Liver (tissue), 9 donors: Measurements from ENCODE around the gene DHX30. TPM values are rescaled to one million over a fixed set of nuclear protein-coding genes. Genes with fewer than 3 reads are reported as not detected.

Source experiments
- DNase-seq: peaks from one replicate; pipeline ENCODE4 v3.0.0-alpha.2; 2017; ENCODE audit warnings: low spot score
- H3K27ac ChIP-seq, 2 donors: one replicate each; pipeline ENCODE4 v1.7.0; 2013; ENCODE audit warnings: inconsistent platforms in 2 of 2, low read length in 2 of 2, control low read depth in 1 of 2, low read depth in 1 of 2, mild to moderate bottlenecking in 1 of 2
- H3K27me3 ChIP-seq, 4 donors: one replicate each; pipeline versions ENCODE4 v1.6.1 to v1.7.0; 2013; ENCODE audit warnings: low read length in 3 of 4, inconsistent platforms in 1 of 4, mild to moderate bottlenecking in 1 of 4, moderate library complexity in 1 of 4; ENCODE audit not compliant: control insufficient read depth in 4 of 4, insufficient read depth in 4 of 4
- H3K36me3 ChIP-seq, 4 donors: one replicate each; pipeline versions ENCODE4 v1.6.1 to v1.7.0; 2013; ENCODE audit warnings: low read length in 3 of 4, mild to moderate bottlenecking in 3 of 4, low read depth in 1 of 4, moderate library complexity in 1 of 4; ENCODE audit not compliant: control insufficient read depth in 4 of 4, insufficient read depth in 3 of 4
- H3K4me1 ChIP-seq, 4 donors: one replicate each; pipeline versions ENCODE4 v1.6.1 to v1.7.0; 2013; ENCODE audit warnings: low read length in 3 of 4, mild to moderate bottlenecking in 3 of 4, moderate library complexity in 1 of 4; ENCODE audit not compliant: control insufficient read depth in 4 of 4, insufficient read depth in 4 of 4
- H3K4me3 ChIP-seq, 3 donors: one replicate each; pipeline versions ENCODE4 v1.6.1 to v1.7.0; 2013; ENCODE audit warnings: low read length in 3 of 3, control low read depth in 1 of 3, low read depth in 1 of 3, mild to moderate bottlenecking in 1 of 3
- H3K9ac ChIP-seq, 2 donors: one replicate each; pipeline ENCODE4 v1.7.0; 2013; ENCODE audit warnings: low read length in 2 of 2, mild to moderate bottlenecking in 2 of 2, moderate library complexity in 2 of 2, control low read depth in 1 of 2, low read depth in 1 of 2
- H3K9me3 ChIP-seq, 4 donors: one replicate each; pipeline versions ENCODE4 v1.6.1 to v1.7.0; 2013; ENCODE audit warnings: low read length in 3 of 4; ENCODE audit not compliant: control insufficient read depth in 4 of 4
- EGR1 ChIP-seq, 2 donors: IDR thresholded peaks; 2 replicates each; pipeline ENCODE4 v1.6.1; 2016 to 2018; ENCODE audit warnings: antibody characterized with exemption in 2 of 2, low read depth in 2 of 2
- FOXA1 ChIP-seq: IDR thresholded peaks from 2 replicates; pipeline ENCODE4 v1.6.1; 2016; ENCODE audit warnings: antibody characterized with exemption
- FOXA2 ChIP-seq: IDR thresholded peaks from 2 replicates; pipeline ENCODE4 v1.6.1; 2016; ENCODE audit warnings: antibody characterized with exemption
- GABPA ChIP-seq, 2 donors: IDR thresholded peaks in 1 of 2; conservative IDR thresholded peaks in 1 of 2; 2 replicates each; pipeline ENCODE4 v1.6.1; 2016; ENCODE audit warnings: antibody characterized with exemption in 2 of 2, mild to moderate bottlenecking in 1 of 2, moderate library complexity in 1 of 2
- HNF4A ChIP-seq, 2 donors: conservative IDR thresholded peaks; 2 replicates each; pipeline ENCODE4 v1.6.1; 2016; ENCODE audit warnings: antibody characterized with exemption in 2 of 2, mild to moderate bottlenecking in 2 of 2
- HNF4G ChIP-seq: IDR thresholded peaks from 2 replicates; pipeline ENCODE4 v1.6.1; 2016; ENCODE audit warnings: antibody characterized with exemption
- JUND ChIP-seq, 2 donors: IDR thresholded peaks; 2 replicates each; pipeline ENCODE4 v1.6.1; 2016; ENCODE audit warnings: antibody characterized with exemption in 2 of 2
- NR2F2 ChIP-seq: IDR thresholded peaks from 2 replicates; pipeline ENCODE4 v1.6.1; 2016; ENCODE audit warnings: antibody characterized with exemption
- RAD21 ChIP-seq, 2 donors: IDR thresholded peaks; 2 replicates each; pipeline ENCODE4 v1.6.1; 2016; ENCODE audit warnings: antibody characterized with exemption in 2 of 2, mild to moderate bottlenecking in 2 of 2
- RXRA ChIP-seq, 2 donors: IDR thresholded peaks; 2 replicates each; pipeline ENCODE4 v1.6.1; 2017 to 2018; ENCODE audit warnings: antibody characterized with exemption in 2 of 2, mild to moderate bottlenecking in 1 of 2
- SP1 ChIP-seq: IDR thresholded peaks from 2 replicates; pipeline ENCODE4 v1.6.1; 2018; ENCODE audit warnings: antibody characterized with exemption, mild to moderate bottlenecking
- TAF1 ChIP-seq: conservative IDR thresholded peaks from 2 replicates; pipeline ENCODE4 v1.6.1; 2016; ENCODE audit warnings: antibody characterized with exemption, mild to moderate bottlenecking
- YY1 ChIP-seq: IDR thresholded peaks from 2 replicates; pipeline ENCODE4 v1.6.1; 2016; ENCODE audit warnings: antibody characterized with exemption, mild to moderate bottlenecking
- WGBS: extraction: QIAGEN DNeasy Blood & Tissue Kit; methylation state at CpG from one replicate; pipeline ENCODE4 v1.1.7; 2013; 5-methylcytosine and 5-hydroxymethylcytosine counted together
- polyA plus RNA-seq, 2 donors: library from polyadenylated mRNA; stranded (reverse) in 1 of 2; unstranded in 1 of 2; fragments of 200-250 nt in 1 of 2; fragments of >200 nt in 1 of 2; fragmentation: Nextera tagmentation in 1 of 2; extraction: Ambion mirVana in 1 of 2; gene quantifications; one replicate each; pipeline versions ENCODE4 v1.2.1 to v1.2.3, GENCODE V29; 2013 to 2015
- total RNA-seq, 2 donors: library from RNA; depleted of rRNA; stranded (reverse); fragments of >200 nt; gene quantifications; one replicate each; pipeline ENCODE4 v1.2.3, GENCODE V29; 2014
- TF ChIP-seq, protein P1 (sequence below): IDR thresholded peaks from 2 replicates; pipeline ENCODE4 v1.6.1; 2016; ENCODE audit warnings: antibody characterized with exemption
- TF ChIP-seq, protein P2 (sequence below): fragments of 150-350 bp; IDR thresholded peaks from 2 replicates; pipeline ENCODE4 v1.5.1; 2017; ENCODE audit warnings: improper control_type of control experiment, low read depth, low read length; ENCODE audit not compliant: missing input control
- TF ChIP-seq, protein P3 (sequence below): IDR thresholded peaks from 2 replicates; pipeline ENCODE4 v1.6.1; 2016; ENCODE audit warnings: antibody characterized with exemption, mild to moderate bottlenecking
- TF ChIP-seq, protein P4 (sequence below): IDR thresholded peaks from 2 replicates; pipeline ENCODE4 v1.6.1; 2016; ENCODE audit warnings: antibody characterized with exemption
- TF ChIP-seq, protein P5 (sequence below): IDR thresholded peaks from 2 replicates; pipeline ENCODE4 v1.6.1; 2016; ENCODE audit warnings: antibody characterized with exemption
- donor health status: healthy.
- donor health status: healthy.
- donor health status: healthy.
- donor health status: healthy.
- donor health status: healthy.

The DHX30 gene
- total and polyA plus RNA-seq, 4 donors = 18.3 to 39.9 (median 26.3) TPM

DNA sequence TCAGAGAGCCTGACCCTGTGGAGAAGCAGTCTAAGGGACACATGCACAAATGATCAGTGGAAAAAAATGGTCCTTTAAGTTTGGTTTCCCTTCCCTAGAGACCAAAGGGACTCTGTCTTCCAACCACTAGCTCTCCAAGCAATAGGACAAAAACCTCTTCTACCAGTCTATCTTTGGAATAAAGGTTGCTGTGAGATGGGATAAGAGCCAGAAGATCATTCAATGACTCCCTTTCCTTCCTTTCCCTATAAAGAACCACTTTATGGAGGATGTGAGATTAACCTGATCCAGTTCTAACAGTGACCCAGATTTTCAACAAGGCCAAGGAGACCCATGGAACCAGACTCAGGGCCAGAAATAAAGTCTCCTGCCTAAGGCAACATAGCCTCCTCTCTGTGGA is 74.8 kb downstream of the DHX30 start:
- DNase-seq = no peak

DNA sequence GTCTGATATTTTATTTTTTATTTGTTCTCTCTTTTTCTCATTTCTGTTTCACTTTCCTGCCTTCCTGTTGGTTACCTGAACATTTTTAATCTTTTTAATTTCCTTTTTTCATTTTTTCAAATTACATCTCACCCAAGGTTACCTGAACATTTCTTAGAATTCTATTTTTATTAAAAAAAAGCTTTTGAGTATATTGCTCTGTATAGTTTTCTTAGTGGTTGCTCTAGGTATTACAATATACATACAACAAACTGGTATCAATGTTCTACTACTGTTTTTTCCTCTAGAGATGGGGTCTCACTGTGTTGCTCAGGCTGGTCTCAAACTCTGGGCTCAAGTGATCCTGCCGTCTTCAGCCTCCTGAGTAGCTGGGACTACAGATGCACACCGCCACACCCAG is 79.4 kb downstream of the DHX30 start:
- H3K4me1 ChIP-seq = no peaks in the 10 kb centered on the region
- no peaks in the 10 kb centered on the region for H3K9me3 ChIP-seq
- no peak for DNase-seq
- no peak overlapping the region for H3K4me3 ChIP-seq
- no peaks in the 10 kb centered on the region for H3K27me3 ChIP-seq
- H3K9ac ChIP-seq = no peak overlapping the region
- peaks cover 0 to 1% (median under 1%) of the 10 kb centered on the region in 4 donors for H3K36me3 ChIP-seq
- TF ChIP-seq, protein P1, sequence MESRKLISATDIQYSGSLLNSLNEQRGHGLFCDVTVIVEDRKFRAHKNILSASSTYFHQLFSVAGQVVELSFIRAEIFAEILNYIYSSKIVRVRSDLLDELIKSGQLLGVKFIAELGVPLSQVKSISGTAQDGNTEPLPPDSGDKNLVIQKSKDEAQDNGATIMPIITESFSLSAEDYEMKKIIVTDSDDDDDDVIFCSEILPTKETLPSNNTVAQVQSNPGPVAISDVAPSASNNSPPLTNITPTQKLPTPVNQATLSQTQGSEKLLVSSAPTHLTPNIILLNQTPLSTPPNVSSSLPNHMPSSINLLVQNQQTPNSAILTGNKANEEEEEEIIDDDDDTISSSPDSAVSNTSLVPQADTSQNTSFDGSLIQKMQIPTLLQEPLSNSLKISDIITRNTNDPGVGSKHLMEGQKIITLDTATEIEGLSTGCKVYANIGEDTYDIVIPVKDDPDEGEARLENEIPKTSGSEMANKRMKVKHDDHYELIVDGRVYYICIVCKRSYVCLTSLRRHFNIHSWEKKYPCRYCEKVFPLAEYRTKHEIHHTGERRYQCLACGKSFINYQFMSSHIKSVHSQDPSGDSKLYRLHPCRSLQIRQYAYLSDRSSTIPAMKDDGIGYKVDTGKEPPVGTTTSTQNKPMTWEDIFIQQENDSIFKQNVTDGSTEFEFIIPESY = no peak
- TF ChIP-seq YY1 (no peak), TAF1 (no peak), EGR1 (IDR thresholded peaks at IDR 0.05; ENCODE audit: low read depth in 2 of 2) (no peak), HNF4G (no peak), SP1 (no peak), NR2F2 (no peak), FOXA2 (no peak), JUND (IDR thresholded peaks at IDR 0.05) (no peak), RXRA (IDR thresholded peaks at IDR 0.05) (no peak), GABPA (IDR thresholded peaks at IDR 0.05 in 1 of 2, conservative IDR thresholded peaks at IDR 0.05 in 1 of 2) (no peak), FOXA1 (no peak), RAD21 (IDR thresholded peaks at IDR 0.05) (no peak)
- TF ChIP-seq, protein P2, sequence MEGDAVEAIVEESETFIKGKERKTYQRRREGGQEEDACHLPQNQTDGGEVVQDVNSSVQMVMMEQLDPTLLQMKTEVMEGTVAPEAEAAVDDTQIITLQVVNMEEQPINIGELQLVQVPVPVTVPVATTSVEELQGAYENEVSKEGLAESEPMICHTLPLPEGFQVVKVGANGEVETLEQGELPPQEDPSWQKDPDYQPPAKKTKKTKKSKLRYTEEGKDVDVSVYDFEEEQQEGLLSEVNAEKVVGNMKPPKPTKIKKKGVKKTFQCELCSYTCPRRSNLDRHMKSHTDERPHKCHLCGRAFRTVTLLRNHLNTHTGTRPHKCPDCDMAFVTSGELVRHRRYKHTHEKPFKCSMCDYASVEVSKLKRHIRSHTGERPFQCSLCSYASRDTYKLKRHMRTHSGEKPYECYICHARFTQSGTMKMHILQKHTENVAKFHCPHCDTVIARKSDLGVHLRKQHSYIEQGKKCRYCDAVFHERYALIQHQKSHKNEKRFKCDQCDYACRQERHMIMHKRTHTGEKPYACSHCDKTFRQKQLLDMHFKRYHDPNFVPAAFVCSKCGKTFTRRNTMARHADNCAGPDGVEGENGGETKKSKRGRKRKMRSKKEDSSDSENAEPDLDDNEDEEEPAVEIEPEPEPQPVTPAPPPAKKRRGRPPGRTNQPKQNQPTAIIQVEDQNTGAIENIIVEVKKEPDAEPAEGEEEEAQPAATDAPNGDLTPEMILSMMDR = no peak
- TF ChIP-seq, protein P3, sequence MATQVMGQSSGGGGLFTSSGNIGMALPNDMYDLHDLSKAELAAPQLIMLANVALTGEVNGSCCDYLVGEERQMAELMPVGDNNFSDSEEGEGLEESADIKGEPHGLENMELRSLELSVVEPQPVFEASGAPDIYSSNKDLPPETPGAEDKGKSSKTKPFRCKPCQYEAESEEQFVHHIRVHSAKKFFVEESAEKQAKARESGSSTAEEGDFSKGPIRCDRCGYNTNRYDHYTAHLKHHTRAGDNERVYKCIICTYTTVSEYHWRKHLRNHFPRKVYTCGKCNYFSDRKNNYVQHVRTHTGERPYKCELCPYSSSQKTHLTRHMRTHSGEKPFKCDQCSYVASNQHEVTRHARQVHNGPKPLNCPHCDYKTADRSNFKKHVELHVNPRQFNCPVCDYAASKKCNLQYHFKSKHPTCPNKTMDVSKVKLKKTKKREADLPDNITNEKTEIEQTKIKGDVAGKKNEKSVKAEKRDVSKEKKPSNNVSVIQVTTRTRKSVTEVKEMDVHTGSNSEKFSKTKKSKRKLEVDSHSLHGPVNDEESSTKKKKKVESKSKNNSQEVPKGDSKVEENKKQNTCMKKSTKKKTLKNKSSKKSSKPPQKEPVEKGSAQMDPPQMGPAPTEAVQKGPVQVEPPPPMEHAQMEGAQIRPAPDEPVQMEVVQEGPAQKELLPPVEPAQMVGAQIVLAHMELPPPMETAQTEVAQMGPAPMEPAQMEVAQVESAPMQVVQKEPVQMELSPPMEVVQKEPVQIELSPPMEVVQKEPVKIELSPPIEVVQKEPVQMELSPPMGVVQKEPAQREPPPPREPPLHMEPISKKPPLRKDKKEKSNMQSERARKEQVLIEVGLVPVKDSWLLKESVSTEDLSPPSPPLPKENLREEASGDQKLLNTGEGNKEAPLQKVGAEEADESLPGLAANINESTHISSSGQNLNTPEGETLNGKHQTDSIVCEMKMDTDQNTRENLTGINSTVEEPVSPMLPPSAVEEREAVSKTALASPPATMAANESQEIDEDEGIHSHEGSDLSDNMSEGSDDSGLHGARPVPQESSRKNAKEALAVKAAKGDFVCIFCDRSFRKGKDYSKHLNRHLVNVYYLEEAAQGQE = no peak
- TF ChIP-seq, protein P4, sequence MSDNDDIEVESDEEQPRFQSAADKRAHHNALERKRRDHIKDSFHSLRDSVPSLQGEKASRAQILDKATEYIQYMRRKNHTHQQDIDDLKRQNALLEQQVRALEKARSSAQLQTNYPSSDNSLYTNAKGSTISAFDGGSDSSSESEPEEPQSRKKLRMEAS = no peak
- TF ChIP-seq, protein P5, sequence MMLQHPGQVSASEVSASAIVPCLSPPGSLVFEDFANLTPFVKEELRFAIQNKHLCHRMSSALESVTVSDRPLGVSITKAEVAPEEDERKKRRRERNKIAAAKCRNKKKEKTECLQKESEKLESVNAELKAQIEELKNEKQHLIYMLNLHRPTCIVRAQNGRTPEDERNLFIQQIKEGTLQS = no peak
- WGBS = 98% methylated on average over 2 of the region's 2 CpGs
- H3K27ac ChIP-seq = no peak overlapping the region

More for the DNA sequence above, 74.8 kb downstream of the DHX30 start:
- H3K27ac ChIP-seq = no peak overlapping the region
- H3K4me1 ChIP-seq = no peaks in the 10 kb centered on the region
- no peaks in the 10 kb centered on the region for H3K9me3 ChIP-seq
- no peak overlapping the region for H3K9ac ChIP-seq
- H3K36me3 ChIP-seq = peaks cover 1 to 14% (median 8%) of the 10 kb centered on the region in 4 donors
- TF ChIP-seq TAF1 (no peak), EGR1 (IDR thresholded peaks at IDR 0.05; ENCODE audit: low read depth in 2 of 2) (no peak), HNF4G (no peak), FOXA1 (no peak), RAD21 (IDR thresholded peaks at IDR 0.05) (no peak), YY1 (no peak), GABPA (IDR thresholded peaks at IDR 0.05 in 1 of 2, conservative IDR thresholded peaks at IDR 0.05 in 1 of 2) (no peak), JUND (IDR thresholded peaks at IDR 0.05) (no peak), HNF4A (conservative IDR thresholded peaks at IDR 0.05) (no peak), RXRA (IDR thresholded peaks at IDR 0.05) (no peak)
- TF ChIP-seq, protein P4 = no peak
- TF ChIP-seq, protein P5 = no peak
- TF ChIP-seq, protein P2 = no peak
- H3K27me3 ChIP-seq = no peaks in the 10 kb centered on the region
- no peak overlapping the region for H3K4me3 ChIP-seq
